Measurements from ENCODE around the gene ECHDC1. TPM values are rescaled to one million over a fixed set of nuclear protein-coding genes. Genes with fewer than 3 reads are reported as not detected.

ECHDC1 gene
- total and polyA plus RNA-seq, 10 donors = 31.3 to 60.4 (median 47.3) TPM

GRCh38 chr6:127348028-127348661, 4.7 kb upstream of the ECHDC1 start:
- TF ChIP-seq CTCF (IDR thresholded peaks at IDR 0.05 in 8 of 11, conservative IDR thresholded peaks at IDR 0.05 in 3 of 11) = no peak
- TF ChIP-seq POLR2A (IDR thresholded peaks at IDR 0.05) = no peak
- no peak for TF ChIP-seq POLR2AphosphoS5 (IDR thresholded peaks at IDR 0.05)
- peaks cover 0 to 51% (median 13%) of the 10 kb centered on the region in 6 donors for H3K4me1 ChIP-seq
- peak overlapping the region in 3 of 8 donors; percentile 22 to 78 (median 74) for H3K27ac ChIP-seq
- H3K27me3 ChIP-seq (replicated peaks in 1 of 7) = no peaks in the 10 kb centered on the region
- 89 to 96% (median 92%) methylated on average over 10 of the region's 10 CpGs for WGBS, 5 donors
- intact Hi-C loops (cut with DNase I; ENCODE audit: low total_unique reads) = no loop called here
- H3K4me3 ChIP-seq = no peak overlapping the region
- H3K9me3 ChIP-seq = peaks cover 0 to 32% (median 24%) of the 10 kb centered on the region in 8 donors
- H3K36me3 ChIP-seq = no peaks in the 10 kb centered on the region
- no peak for DNase-seq

- intact Hi-C loops (cut with DNase I; ENCODE audit: low total_unique reads) = no loop called here
- Histone ChIP-seq H3K4me1 (peaks cover 5 to 51% (median 16%) of the 10 kb centered on the region in 6 donors), H3K27me3 (replicated peaks in 1 of 7) (no peaks in the 10 kb centered on the region), H3K27ac (peak overlapping the region in 7 of 8 donors; percentile 23 to 78 (median 66)), H3K4me3 (peak overlapping the region in 1 of 8 donors; percentile 3), H3K9me3 (peaks cover 0 to 25% (median 20%) of the 10 kb centered on the region in 8 donors), H3K36me3 (no peaks in the 10 kb centered on the region)
- no peak for DNase-seq
- WGBS, 5 donors = 38 to 77% (median 59%) methylated on average over 2 of the region's 2 CpGs
- TF ChIP-seq POLR2A (IDR thresholded peaks at IDR 0.05) (no peak), CTCF (IDR thresholded peaks at IDR 0.05 in 8 of 11, conservative IDR thresholded peaks at IDR 0.05 in 3 of 11) (no peak), POLR2AphosphoS5 (IDR thresholded peaks at IDR 0.05) (no peak)
Measured at GRCh38 chr6:127347178-127347577, 3.8 kb upstream of the ECHDC1 start.

GRCh38 chr6:127345521-127345920, 2.1 kb upstream of the ECHDC1 start:
- H3K4me3 ChIP-seq = no peak overlapping the region
- TF ChIP-seq POLR2A (IDR thresholded peaks at IDR 0.05) = no peak
- intact Hi-C loops (cut with DNase I; ENCODE audit: low total_unique reads) = no loop called here
- peaks cover 22 to 64% (median 30%) of the 10 kb centered on the region in 6 donors for H3K4me1 ChIP-seq
- no peak for DNase-seq
- no peaks in the 10 kb centered on the region for H3K36me3 ChIP-seq
- peak overlapping the region in 1 of 8 donors; percentile 74 for H3K27ac ChIP-seq
- H3K27me3 ChIP-seq (replicated peaks in 1 of 7) = no peaks in the 10 kb centered on the region
- peaks cover 0 to 16% (median 12%) of the 10 kb centered on the region in 8 donors for H3K9me3 ChIP-seq

GRCh38 chr6:127343809-127344659, 625 bp upstream of the ECHDC1 start:
- peaks cover 34 to 79% (median 43%) of the 10 kb centered on the region in 6 donors for H3K4me1 ChIP-seq
- DNase-seq = no peak
- 14 to 22% (median 18%) methylated on average over 24 of the region's 24 CpGs for WGBS, 5 donors

More at GRCh38 chr6:127343809-127344659, 625 bp upstream of the ECHDC1 start:
- H3K27me3 ChIP-seq (replicated peaks in 1 of 7) = no peaks in the 10 kb centered on the region
- H3K36me3 ChIP-seq = no peaks in the 10 kb centered on the region
- intact Hi-C loops (cut with DNase I; ENCODE audit: low total_unique reads) = no loop called here
- H3K4me3 ChIP-seq = peak overlapping the region; percentile 56 to 89 (median 72)
- peaks cover 0 to under 1% (median 0%) of the 10 kb centered on the region in 8 donors for H3K9me3 ChIP-seq
- TF ChIP-seq POLR2A (IDR thresholded peaks at IDR 0.05) = no peak
- H3K27ac ChIP-seq = peak overlapping the region; percentile 58 to 90 (median 86)

Measured in spleen (tissue), 11 donors.